ENCODE measurements around the gene SSTR3. TPM values are rescaled to one million over a fixed set of nuclear protein-coding genes. Genes with fewer than 3 reads are reported as not detected.

SSTR3 gene
- total and polyA plus RNA-seq, 10 of the 15 experiments (the other 5 are each of a cell fraction or from before 2014, with no cell fraction given): 0.03 to 4.5 (median 2.4) TPM

- H3K4me1 ChIP-seq (ENCODE audit: control insufficient read depth, insufficient read depth, low read length): no peaks in the 10 kb centered on the region
- DNase-seq (ENCODE audit: low read depth, low spot score) (peak; percentile 55), ATAC-seq (peak; percentile 90), FAIRE-seq (peak; percentile 76)
- POLR2A ChIA-PET: no interaction called here
- no peaks in the 10 kb centered on the region for H4K20me1 ChIP-seq (ENCODE audit: control insufficient read depth, insufficient read depth)
- no peaks in the 10 kb centered on the region for H3K9me3 ChIP-seq (replicated peaks; ENCODE audit: control insufficient read depth, insufficient read depth, low read length)
- no peaks in the 10 kb centered on the region for H3K27me3 ChIP-seq (replicated peaks in 1 of 2; ENCODE audit: control insufficient read depth in 2 of 2, insufficient read depth in 2 of 2, low read length in 1 of 2)
- no peaks in the 10 kb centered on the region for H3K36me3 ChIP-seq (ENCODE audit: control insufficient read depth in 2 of 2, insufficient read depth in 2 of 2, low read length in 1 of 2)
- intact Hi-C loops (cut with micrococcal nuclease; ENCODE audit: unreplicated experiment) (no loop called here), in situ Hi-C loops (cut with MboI) (loop anchor here (5.0 kb wide), 1 partner anchor 104 kb away; no protein-coding TSS in a partner anchor)
- H2AFZ ChIP-seq (ENCODE audit: control insufficient read depth, low read depth, low read length): peak overlapping the region; percentile 9; the same call in 1 of the 2 replicates
- SMC1A ChIA-PET (ENCODE audit: uncharacterized antibody, unreplicated experiment): interaction anchor here (1.2 kb wide), 1 partner anchor 23 kb away, joined by 3 read pairs; no protein-coding TSS in a partner anchor
- no peak overlapping the region for H3K4me3 ChIP-seq
- no peak overlapping the region for H3K9ac ChIP-seq (ENCODE audit: control insufficient read depth, insufficient read depth, low read length)
- H3K79me2 ChIP-seq (ENCODE audit: control insufficient read depth, insufficient read depth, low read length): no peaks in the 10 kb centered on the region
- RAD21 ChIA-PET (ENCODE audit: unreplicated experiment): no interaction called here
- 27% methylated on average over 9 of the region's 9 CpGs for WGBS (ENCODE audit: insufficient coverage, insufficient replicate concordance, low lambda C conversion rate, missing lambda C conversion rate)
- CTCF ChIA-PET: interaction anchor here (1.4 to 1.8 kb wide), 2 partner anchors 13 to 21 kb away, joined by 3 to 5 read pairs; no protein-coding TSS in a partner anchor
- H3K27ac ChIP-seq (ENCODE audit: control insufficient read depth, insufficient read depth): no peak overlapping the region
- BruUV-seq (replicated peaks): no TSS peak
- H3K4me2 ChIP-seq (ENCODE audit: control insufficient read depth, insufficient read depth): peak overlapping the region; percentile 14; the same call in 1 of the 2 replicates
- TF ChIP-seq MTA2 (IDR thresholded peaks at IDR 0.05; ENCODE audit: low read depth) (no peak), SMC3 (IDR thresholded peaks at IDR 0.05; ENCODE audit: borderline replicate concordance, low read length) (no peak), RAD21 (IDR thresholded peaks at IDR 0.05; ENCODE audit: insufficient read depth, low read depth, low read length) (no peak), SKIL (IDR thresholded peaks at IDR 0.05; ENCODE audit: low read depth, poor library complexity, severe bottlenecking) (no peak), ZBTB11 (CRISPR knock-in tag; IDR thresholded peaks at IDR 0.05) (no peak), SP1 (IDR thresholded peaks at IDR 0.05; ENCODE audit: low read depth, low read length) (peak; percentile 95), STAT1 (conservative IDR thresholded peaks at IDR 0.05) (no peak), CHD2 (IDR thresholded peaks at IDR 0.05; ENCODE audit: borderline replicate concordance, low read depth, low read length) (peak; percentile 83), NFYA (IDR thresholded peaks at IDR 0.05; ENCODE audit: borderline replicate concordance, low read depth, low read length) (peak; percentile 47; the same call in 1 of the 2 replicates), ZNF274 (IDR thresholded peaks at IDR 0.05; ENCODE audit: insufficient read depth, insufficient read length) (no peak), NFYB (IDR thresholded peaks at IDR 0.05; ENCODE audit: insufficient read depth, low read depth, low read length) (peak; percentile 96), KLF5 (IDR thresholded peaks at IDR 0.05; ENCODE audit: partially characterized antibody) (no peak), PKNOX1 (IDR thresholded peaks at IDR 0.05) (peak; percentile 99), TBL1XR1 (IDR thresholded peaks at IDR 0.05; ENCODE audit: low read depth, low read length) (no peak), SRF (IDR thresholded peaks at IDR 0.05; ENCODE audit: low read depth in 2 of 2, low read length in 2 of 2) (no peak), DPF2 (IDR thresholded peaks at IDR 0.05) (peak; percentile 83), ETV6 (conservative IDR thresholded peaks at IDR 0.05 in 1 of 2, IDR thresholded peaks at IDR 0.05 in 1 of 2; ENCODE audit: borderline replicate concordance in 1 of 2, low read depth in 1 of 2) (no peak)
Observed at GRCh38 chr22:37186228-37186996, 25.9 kb downstream of the SSTR3 start.

All from GM12878 (cell line).